ENCODE results near the gene WNT3A. TPM values are rescaled to one million over a fixed set of nuclear protein-coding genes. Genes with fewer than 3 reads are reported as not detected.

WNT3A gene, protein sequence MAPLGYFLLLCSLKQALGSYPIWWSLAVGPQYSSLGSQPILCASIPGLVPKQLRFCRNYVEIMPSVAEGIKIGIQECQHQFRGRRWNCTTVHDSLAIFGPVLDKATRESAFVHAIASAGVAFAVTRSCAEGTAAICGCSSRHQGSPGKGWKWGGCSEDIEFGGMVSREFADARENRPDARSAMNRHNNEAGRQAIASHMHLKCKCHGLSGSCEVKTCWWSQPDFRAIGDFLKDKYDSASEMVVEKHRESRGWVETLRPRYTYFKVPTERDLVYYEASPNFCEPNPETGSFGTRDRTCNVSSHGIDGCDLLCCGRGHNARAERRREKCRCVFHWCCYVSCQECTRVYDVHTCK
- total RNA-seq (not detected), polyA plus RNA-seq (not detected)
- long read RNA-seq, donor 1, result 0 reads
- long read RNA-seq, donor 2, result 0 reads

DNA sequence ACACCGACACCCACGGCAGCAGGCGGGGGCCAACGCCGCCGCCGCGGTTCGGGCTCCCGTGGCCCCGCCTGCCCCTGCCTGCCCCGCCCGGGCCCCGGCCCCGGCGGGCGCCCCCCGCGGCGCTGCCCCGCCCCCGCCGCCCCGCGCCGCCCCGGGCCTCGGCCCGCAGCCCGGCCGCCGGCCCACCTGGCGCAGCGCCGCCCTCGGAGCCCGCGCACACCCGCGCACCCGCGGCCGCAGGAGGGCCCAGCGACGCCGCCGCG, at the start of gene WNT3A:
TSS of gene WNT3A (plus strand) at position 213 of the 263 bp plus-strand sequence. CDS start 131 bp downstream, outside the sequence.
- no peaks in the 10 kb centered on the region for H3K36me3 ChIP-seq
- no peak for DNase-seq
- H3K4me1 ChIP-seq, result peaks cover 3 to 57% (median 33%) of the 10 kb centered on the region in 6 donors
- no peaks in the 10 kb centered on the region for H3K9me3 ChIP-seq
- intact Hi-C loops (cut with DNase I; ENCODE audit: low total_unique reads), result no loop called here
- no peak for TF ChIP-seq POLR2AphosphoS5 (IDR thresholded peaks at IDR 0.05)
- no peak for TF ChIP-seq POLR2A (IDR thresholded peaks at IDR 0.05)
- TF ChIP-seq, protein P1, sequence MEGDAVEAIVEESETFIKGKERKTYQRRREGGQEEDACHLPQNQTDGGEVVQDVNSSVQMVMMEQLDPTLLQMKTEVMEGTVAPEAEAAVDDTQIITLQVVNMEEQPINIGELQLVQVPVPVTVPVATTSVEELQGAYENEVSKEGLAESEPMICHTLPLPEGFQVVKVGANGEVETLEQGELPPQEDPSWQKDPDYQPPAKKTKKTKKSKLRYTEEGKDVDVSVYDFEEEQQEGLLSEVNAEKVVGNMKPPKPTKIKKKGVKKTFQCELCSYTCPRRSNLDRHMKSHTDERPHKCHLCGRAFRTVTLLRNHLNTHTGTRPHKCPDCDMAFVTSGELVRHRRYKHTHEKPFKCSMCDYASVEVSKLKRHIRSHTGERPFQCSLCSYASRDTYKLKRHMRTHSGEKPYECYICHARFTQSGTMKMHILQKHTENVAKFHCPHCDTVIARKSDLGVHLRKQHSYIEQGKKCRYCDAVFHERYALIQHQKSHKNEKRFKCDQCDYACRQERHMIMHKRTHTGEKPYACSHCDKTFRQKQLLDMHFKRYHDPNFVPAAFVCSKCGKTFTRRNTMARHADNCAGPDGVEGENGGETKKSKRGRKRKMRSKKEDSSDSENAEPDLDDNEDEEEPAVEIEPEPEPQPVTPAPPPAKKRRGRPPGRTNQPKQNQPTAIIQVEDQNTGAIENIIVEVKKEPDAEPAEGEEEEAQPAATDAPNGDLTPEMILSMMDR (IDR thresholded peaks at IDR 0.05 in 8 of 11, conservative IDR thresholded peaks at IDR 0.05 in 3 of 11), result no peak
- peaks cover 0 to 97% (median 72%) of the 10 kb centered on the region in 7 donors for H3K27me3 ChIP-seq (replicated peaks in 1 of 7)
- H3K4me3 ChIP-seq, result peak within 1 kb of the TSS in 3 of 8 donors; percentile 16 to 60 (median 16)
- H3K27ac ChIP-seq, result no peak within 1 kb of the TSS
- WGBS, 5 donors, result 0 to 4% (median 1%) methylated on average over 2 to 48 of the region's 48 CpGs; no CpG with 5 or more reads in 1 of the 5 donors

DNA sequence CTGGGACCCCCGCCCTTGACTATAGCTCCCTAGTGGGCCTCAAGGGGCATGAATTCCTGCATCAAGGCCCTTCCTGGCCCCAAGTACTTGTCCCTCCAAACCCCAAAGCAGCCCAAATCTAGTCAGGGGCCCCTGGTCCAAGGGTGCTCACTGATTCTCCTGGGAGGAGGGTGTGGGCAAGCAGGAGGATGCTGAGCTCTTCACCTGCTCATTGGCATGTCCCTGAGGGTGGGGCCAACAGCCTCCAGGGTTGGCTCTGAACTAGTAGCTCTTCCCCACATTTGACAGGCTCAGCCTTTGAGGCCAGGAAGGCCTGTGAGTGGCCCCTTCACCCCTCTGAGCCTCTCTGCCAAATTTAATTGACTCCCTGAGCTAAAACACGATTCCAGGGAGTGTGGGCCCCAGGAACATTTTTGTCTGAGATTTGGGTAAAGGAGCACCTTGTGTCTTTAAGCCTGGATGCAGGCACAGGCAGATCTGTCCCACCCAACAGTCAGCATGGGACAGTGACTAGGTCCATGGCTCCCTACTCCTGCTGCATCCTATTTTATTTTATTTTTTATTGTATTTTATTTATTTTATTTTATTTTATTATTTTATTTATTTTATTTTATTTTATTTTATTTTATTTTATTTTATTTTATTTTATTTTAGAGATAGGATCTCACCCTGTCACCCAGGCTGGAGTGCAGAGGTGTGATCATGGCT, 48.0 kb upstream of the WNT3A start:
- H3K4me3 ChIP-seq, result no peak overlapping the region
- H3K27me3 ChIP-seq (replicated peaks in 1 of 7), result peaks cover 0 to 60% (median 13%) of the 10 kb centered on the region in 7 donors
- H3K27ac ChIP-seq, result no peak overlapping the region
- DNase-seq, result peak; percentile 31
- 60 to 68% (median 64%) methylated on average over 2 of the region's 2 CpGs for WGBS, 5 donors
- no peaks in the 10 kb centered on the region for H3K4me1 ChIP-seq
- H3K36me3 ChIP-seq, result no peaks in the 10 kb centered on the region
- peaks cover 0 to 6% (median 0%) of the 10 kb centered on the region in 8 donors for H3K9me3 ChIP-seq
- intact Hi-C loops (cut with DNase I; ENCODE audit: low total_unique reads), result no loop called here
- TF ChIP-seq, protein P1 (IDR thresholded peaks at IDR 0.05 in 8 of 11, conservative IDR thresholded peaks at IDR 0.05 in 3 of 11), result no peak

DNA sequence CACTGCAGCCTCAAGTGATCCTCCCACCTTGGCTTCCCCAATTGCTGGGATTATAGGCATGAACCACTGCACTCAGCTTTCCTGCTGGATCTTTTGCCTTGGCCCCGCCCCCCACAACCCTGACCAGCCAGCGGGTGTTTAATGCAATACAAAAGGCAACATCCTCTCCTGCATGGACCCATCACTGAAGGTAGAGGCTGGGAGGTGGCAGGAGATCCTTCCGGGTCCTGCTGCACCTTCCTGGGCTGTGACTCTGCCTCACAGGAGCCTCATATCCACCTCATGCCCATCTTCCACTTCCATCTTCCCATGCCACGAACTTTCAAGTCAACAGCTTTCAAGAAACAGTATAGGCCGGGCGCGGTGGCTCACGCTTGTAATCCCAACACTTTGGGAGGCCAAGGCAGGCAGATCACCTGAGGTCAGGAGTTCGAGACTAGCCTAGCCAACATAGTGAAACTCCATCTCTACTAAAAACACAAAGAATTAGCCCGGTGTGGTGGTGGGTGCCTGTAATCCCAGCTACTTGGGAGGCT, 47.4 kb upstream of the WNT3A start:
- no peak overlapping the region for H3K27ac ChIP-seq
- no peaks in the 10 kb centered on the region for H3K4me1 ChIP-seq
- peak; percentile 9 for DNase-seq
- TF ChIP-seq, protein P1 (IDR thresholded peaks at IDR 0.05 in 8 of 11, conservative IDR thresholded peaks at IDR 0.05 in 3 of 11), result no peak
- TF ChIP-seq POLR2A (IDR thresholded peaks at IDR 0.05) (no peak), POLR2AphosphoS5 (IDR thresholded peaks at IDR 0.05) (no peak)
- WGBS, 5 donors, result 83 to 95% (median 92%) methylated on average over 10 of the region's 10 CpGs
- peaks cover 0 to 6% (median 0%) of the 10 kb centered on the region in 8 donors for H3K9me3 ChIP-seq
- H3K36me3 ChIP-seq, result no peaks in the 10 kb centered on the region
- peaks cover 0 to 53% (median 10%) of the 10 kb centered on the region in 7 donors for H3K27me3 ChIP-seq (replicated peaks in 1 of 7)
- intact Hi-C loops (cut with DNase I; ENCODE audit: low total_unique reads), result no loop called here
- no peak overlapping the region for H3K4me3 ChIP-seq

All from spleen (tissue), 13 donors.